HG03378 (cell line): Measurements from ENCODE around the gene FHOD3.

Experiments
- ATAC-seq: cut with Tn5 transposase; IDR thresholded peaks from one replicate; pipeline ENCODE4 v1.9.1; 2021; ENCODE audit warnings: mild to moderate bottlenecking, moderate library complexity; ENCODE audit not compliant: unreplicated experiment

The FHOD3 gene

GRCh38 chr18:36321658-36322407 lies 24.3 kb downstream of the FHOD3 start:
- no peak for ATAC-seq

GRCh38 chr18:36322408-36322728 lies 24.9 kb downstream of the FHOD3 start:
- ATAC-seq = no peak

- ATAC-seq = no peak
These were observed 25.2 kb downstream of the FHOD3 start for GRCh38 chr18:36322734-36323133.

DNA sequence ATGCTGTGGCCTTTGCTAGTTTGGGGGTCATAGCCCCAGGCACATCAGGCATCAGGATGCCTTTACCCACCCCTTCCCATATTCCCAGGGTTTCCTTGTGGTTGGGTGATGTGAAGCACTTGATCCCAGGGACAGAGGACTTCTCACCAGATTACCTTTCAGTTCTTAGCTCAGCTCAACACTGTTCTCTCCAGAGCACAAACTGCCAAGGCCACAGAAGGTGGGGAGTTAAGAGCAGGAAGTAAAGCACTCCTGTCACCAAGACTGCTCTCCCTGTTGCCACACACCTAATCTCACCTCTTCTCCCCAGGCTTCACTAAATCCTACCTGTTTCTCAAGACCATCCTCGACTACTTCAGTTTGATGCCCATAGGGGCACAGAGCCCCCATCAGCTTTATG lies 25.9 kb downstream of the FHOD3 start:
- no peak for ATAC-seq

DNA sequence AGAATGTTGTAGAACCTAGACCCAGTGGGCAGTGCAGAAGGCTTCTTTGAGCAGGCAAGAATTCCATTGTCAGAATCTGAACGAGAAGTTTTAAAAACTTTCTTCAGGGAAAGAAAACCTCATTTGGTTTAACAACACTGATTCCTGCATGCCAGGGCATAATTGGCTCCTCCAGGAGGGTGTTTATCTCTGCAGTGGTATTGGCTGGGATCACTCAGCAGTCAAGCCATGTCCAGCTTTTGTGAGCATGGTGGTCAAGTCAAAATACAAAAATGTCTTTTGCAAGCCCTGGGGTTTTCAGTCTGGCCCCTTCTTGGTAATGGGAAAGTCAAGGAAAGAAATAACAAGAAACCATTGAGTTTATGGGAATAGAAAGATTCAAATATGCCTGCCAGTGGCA lies 28.3 kb downstream of the FHOD3 start:
- no peak for ATAC-seq

- ATAC-seq = no peak
These were observed 29.3 kb downstream of the FHOD3 start for GRCh38 chr18:36326771-36327170.

DNA sequence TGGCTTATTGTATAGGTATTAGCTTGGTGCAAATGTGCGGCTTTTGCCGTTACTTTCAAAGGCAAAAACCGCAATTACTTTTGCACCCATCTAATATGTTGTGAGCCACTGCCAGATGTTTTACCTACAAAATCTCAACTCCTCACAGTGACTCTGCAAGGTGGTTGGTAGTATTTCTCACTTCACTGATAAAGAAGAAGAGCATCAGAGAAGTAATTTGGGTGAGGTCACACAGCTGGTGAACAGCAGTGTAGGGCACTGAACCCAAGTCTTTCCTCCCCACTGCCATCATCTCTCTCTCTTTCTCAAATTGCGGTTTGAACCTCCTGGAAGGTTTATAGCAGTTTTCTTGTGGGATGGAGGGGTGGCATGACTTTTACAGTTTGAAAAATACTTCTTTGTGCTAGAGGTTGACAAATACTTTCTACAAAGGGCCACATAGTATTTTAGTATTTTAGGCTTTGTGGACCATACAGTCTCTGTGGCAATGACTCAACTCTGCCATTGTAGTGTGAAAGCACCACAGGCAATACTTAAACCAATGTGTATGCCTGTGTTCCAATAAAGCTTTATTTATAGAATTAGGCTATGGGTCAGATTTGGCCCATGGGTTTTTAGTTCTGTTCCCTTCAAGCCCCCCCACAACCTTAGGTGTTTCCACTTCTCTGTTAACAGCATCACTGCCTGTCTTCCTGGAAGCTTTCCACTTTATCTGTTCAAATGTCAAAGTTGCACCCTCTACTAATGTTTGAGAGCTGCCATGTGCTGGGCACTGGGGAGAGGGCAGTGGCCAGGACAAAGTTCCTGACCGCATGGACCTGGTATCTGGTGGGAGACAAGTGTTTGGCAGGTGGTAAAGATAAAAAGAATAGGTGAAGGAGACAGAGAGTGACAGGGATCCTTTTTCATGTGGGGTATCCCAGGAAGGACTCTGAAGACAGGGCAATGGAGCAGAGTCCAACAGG lies 30.1 kb downstream of the FHOD3 start:
- no peak for ATAC-seq

GRCh38 chr18:36328385-36328858 lies 30.9 kb downstream of the FHOD3 start:
- ATAC-seq = no peak

- ATAC-seq = no peak
These were observed 31.4 kb downstream of the FHOD3 start for GRCh38 chr18:36328916-36329315.

GRCh38 chr18:36329684-36330434 lies 32.3 kb downstream of the FHOD3 start:
- ATAC-seq = no peak

DNA sequence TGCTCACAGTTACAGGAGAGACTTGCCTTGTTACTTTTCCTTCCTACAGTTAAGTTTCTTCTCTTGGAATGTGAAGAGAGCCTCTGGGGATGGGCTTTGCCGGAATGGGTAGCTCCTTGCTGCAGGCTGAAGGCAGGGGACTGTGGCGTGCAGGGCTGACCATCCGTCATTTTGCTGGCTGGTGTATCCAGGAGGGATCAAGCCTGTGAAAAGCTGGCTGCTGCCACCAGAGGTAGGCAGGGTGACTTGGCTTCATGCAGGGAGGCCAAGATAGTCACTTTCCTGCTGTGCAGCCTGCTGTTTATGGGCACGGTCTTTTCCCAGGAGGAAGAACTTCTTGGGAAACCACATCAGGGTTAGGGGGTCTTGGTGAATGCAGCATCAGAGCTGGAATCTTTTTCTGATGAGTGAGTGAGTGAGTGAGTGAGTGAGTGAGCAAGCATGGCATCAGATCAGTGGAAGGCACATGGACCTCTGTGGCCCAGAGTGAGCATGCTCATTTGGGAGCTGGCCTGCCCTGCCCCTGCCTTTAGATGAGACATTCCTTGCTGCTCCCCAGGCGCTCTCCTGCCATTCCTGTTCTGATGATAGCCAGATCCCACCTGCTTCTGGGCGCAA lies 33.0 kb downstream of the FHOD3 start:
- ATAC-seq = no peak

GRCh38 chr18:36331521-36331971 lies 34.0 kb downstream of the FHOD3 start:
- no peak for ATAC-seq

DNA sequence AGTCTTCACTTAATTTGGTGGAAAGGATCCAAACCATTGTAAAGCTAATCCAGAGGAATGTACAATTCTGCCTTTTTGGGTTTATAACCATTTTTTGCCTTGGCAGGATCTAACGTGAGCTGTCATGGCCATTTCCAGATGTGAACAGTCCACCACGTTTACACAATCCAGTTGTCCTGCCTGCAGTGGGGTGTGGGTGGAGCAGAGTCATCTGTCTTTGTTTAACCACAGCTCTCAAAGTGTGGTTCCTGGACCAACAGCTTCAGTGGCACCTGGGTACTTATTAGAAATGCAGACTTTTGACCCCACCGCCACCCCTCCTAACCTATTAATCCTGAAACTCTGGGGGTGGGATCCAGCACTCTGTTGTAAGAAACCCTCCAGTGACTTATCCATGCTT lies 35.9 kb downstream of the FHOD3 start:
- no peak for ATAC-seq

DNA sequence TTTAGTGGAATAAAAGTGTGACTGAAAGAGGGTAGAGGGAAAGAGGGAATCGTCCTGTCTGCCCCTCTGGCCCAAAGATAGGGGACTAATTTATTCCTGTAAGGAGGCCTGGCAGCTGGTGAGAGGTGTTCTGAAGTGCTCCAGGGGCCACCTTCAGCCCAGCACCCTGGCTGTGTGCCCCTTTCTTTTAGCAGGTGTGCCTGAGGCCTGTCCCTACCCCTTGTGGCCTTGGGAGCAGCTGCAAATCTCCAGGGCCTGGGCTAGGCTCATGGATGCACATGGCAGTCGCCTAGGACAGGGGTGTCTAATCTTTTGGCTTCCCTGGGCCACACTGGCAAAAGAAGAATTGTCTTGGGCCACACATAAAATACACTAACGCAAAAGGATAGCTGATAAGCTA lies 37.3 kb downstream of the FHOD3 start:
- ATAC-seq = no peak

- no peak for ATAC-seq
These were observed 38.2 kb downstream of the FHOD3 start for GRCh38 chr18:36335476-36336279.

- ATAC-seq = no peak
These were observed 40.3 kb downstream of the FHOD3 start for GRCh38 chr18:36337679-36338402.

GRCh38 chr18:36338403-36338933 lies 41.0 kb downstream of the FHOD3 start:
- no peak for ATAC-seq

DNA sequence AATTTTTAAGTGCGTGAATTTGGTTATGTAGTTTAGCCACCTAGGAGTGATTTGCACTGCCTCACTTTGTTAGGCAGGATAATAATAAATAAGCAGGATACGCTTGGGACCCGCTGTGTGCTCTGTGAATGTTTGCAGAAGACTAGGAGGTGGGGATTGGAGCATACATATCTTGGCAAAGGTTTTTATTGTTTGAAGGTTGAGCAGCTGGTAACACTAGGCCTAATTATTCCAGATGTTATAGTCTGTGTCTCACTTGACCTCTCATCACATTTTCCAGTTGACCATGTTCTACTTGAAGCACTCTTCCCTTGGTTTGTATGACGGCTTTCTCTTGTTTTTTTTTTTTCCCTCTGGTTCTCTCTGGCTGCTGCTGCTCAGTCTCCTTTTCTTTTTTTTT lies 42.7 kb downstream of the FHOD3 start:
- ATAC-seq = no peak

GRCh38 chr18:36341944-36342343 lies 44.4 kb downstream of the FHOD3 start:
- ATAC-seq = no peak
